Mesenchymal stem cell (in vitro differentiated cells and primary cell): ENCODE data around the gene COL8A2.

Experiments
- DNase-seq: peaks from one replicate; pipeline ENCODE4 v3.0.0-alpha.2; 2013
- H2AFZ ChIP-seq: one replicate; pipeline ENCODE4 v1.6.1; 2013; ENCODE audit warnings: low read depth, mild to moderate bottlenecking, control low read depth, inconsistent platforms, low read length, moderate library complexity
- H2AK5ac ChIP-seq: 2 replicates; pipeline ENCODE4 v1.6.1; 2013; ENCODE audit warnings: low read length, moderate library complexity, mild to moderate bottlenecking, inconsistent platforms; ENCODE audit not compliant: severe bottlenecking
- H2BK120ac ChIP-seq: one replicate; pipeline ENCODE4 v1.6.1; 2013; ENCODE audit warnings: low read depth, mild to moderate bottlenecking, inconsistent platforms, low read length, moderate library complexity
- H2BK12ac ChIP-seq, 2 experiments: one replicate each; pipeline ENCODE4 v1.6.1; 2013; ENCODE audit warnings: inconsistent platforms in 2 of 2, low read length in 2 of 2, mild to moderate bottlenecking in 2 of 2, moderate library complexity in 2 of 2, control low read depth in 1 of 2
- H2BK15ac ChIP-seq: one replicate; pipeline ENCODE4 v1.6.1; 2013; ENCODE audit warnings: mild to moderate bottlenecking, low read depth, inconsistent platforms; ENCODE audit not compliant: poor library complexity, severe bottlenecking
- H2BK5ac ChIP-seq: 2 replicates; pipeline ENCODE4 v1.6.1; 2013; ENCODE audit warnings: low read depth, mild to moderate bottlenecking, low read length, control low read depth, inconsistent platforms; ENCODE audit not compliant: poor library complexity, severe bottlenecking
- H3K14ac ChIP-seq, 2 experiments: one replicate each; pipeline ENCODE4 v1.6.1; 2013; ENCODE audit warnings: inconsistent platforms in 2 of 2, low read length in 2 of 2, control low read depth in 1 of 2, mild to moderate bottlenecking in 1 of 2, moderate library complexity in 1 of 2
- H3K18ac ChIP-seq, 2 experiments: one replicate each; pipeline ENCODE4 v1.6.1; 2013; ENCODE audit warnings: inconsistent platforms in 2 of 2, low read length in 2 of 2, control low read depth in 1 of 2, low read depth in 1 of 2, mild to moderate bottlenecking in 1 of 2
- H3K23ac ChIP-seq, 2 experiments: one replicate each; pipeline ENCODE4 v1.6.1; 2013; ENCODE audit warnings: inconsistent platforms in 2 of 2, low read length in 2 of 2, mild to moderate bottlenecking in 2 of 2, moderate library complexity in 2 of 2, control low read depth in 1 of 2
- H3K27ac ChIP-seq: 2 replicates; pipeline ENCODE4 v1.5.1; 2013; ENCODE audit warnings: mild to moderate bottlenecking, moderate library complexity, low read length, control low read depth, inconsistent platforms; ENCODE audit not compliant: poor library complexity, severe bottlenecking
- H3K27me3 ChIP-seq, 2 experiments: 2 replicates each; pipeline versions ENCODE4 v1.6.1 to v1.7.0; 2013; ENCODE audit warnings: low read length in 2 of 2, mild to moderate bottlenecking in 2 of 2, moderate library complexity in 2 of 2, control low read depth in 1 of 2, inconsistent platforms in 1 of 2; ENCODE audit not compliant: control insufficient read depth in 1 of 2, insufficient read depth in 1 of 2
- H3K36me3 ChIP-seq, 2 experiments: 2 replicates each; pipeline versions ENCODE4 v1.6.1 to v1.7.0; 2013; ENCODE audit warnings: low read length in 2 of 2, control low read depth in 1 of 2, inconsistent platforms in 1 of 2, low read depth in 1 of 2, mild to moderate bottlenecking in 1 of 2; ENCODE audit not compliant: insufficient read depth in 2 of 2, control insufficient read depth in 1 of 2
- H3K4ac ChIP-seq, 2 experiments: one replicate each; pipeline ENCODE4 v1.6.1; 2013; ENCODE audit warnings: inconsistent platforms in 2 of 2, low read length in 2 of 2, mild to moderate bottlenecking in 2 of 2, moderate library complexity in 2 of 2, control low read depth in 1 of 2, low read depth in 1 of 2
- H3K4me1 ChIP-seq: 2 replicates; pipeline ENCODE4 v1.6.1; 2013; ENCODE audit warnings: low read depth, low read length, control low read depth; ENCODE audit not compliant: control insufficient read depth, insufficient read depth
- H3K4me2 ChIP-seq: 2 replicates; pipeline ENCODE4 v1.6.1; 2013; ENCODE audit warnings: low read length, mild to moderate bottlenecking, inconsistent platforms; ENCODE audit not compliant: poor library complexity, severe bottlenecking
- H3K4me3 ChIP-seq, 2 experiments: 2 replicates each; pipeline versions ENCODE4 v1.5.1 to v1.7.0; 2013; ENCODE audit warnings: low read length in 2 of 2, mild to moderate bottlenecking in 2 of 2, control low read depth in 1 of 2, low read depth in 1 of 2; ENCODE audit not compliant: insufficient read depth in 1 of 2
- H3K79me1 ChIP-seq: replicated peaks from 2 replicates; pipeline ENCODE4 v1.6.1; 2013; ENCODE audit warnings: mild to moderate bottlenecking, control low read depth, low read length, inconsistent platforms; ENCODE audit not compliant: poor library complexity, severe bottlenecking
- H3K9ac ChIP-seq: 2 replicates; pipeline ENCODE4 v1.7.0; 2013; ENCODE audit warnings: mild to moderate bottlenecking, low read length, moderate library complexity
- H3K9me3 ChIP-seq: 2 replicates; pipeline ENCODE4 v1.7.0; 2013; ENCODE audit warnings: mild to moderate bottlenecking, low read length; ENCODE audit not compliant: control insufficient read depth
- H4K8ac ChIP-seq: one replicate; pipeline ENCODE4 v1.6.1; 2013; ENCODE audit warnings: inconsistent platforms, mild to moderate bottlenecking, low read length, moderate library complexity
- H4K91ac ChIP-seq: one replicate; pipeline ENCODE4 v1.6.1; 2013; ENCODE audit warnings: mild to moderate bottlenecking, low read length, inconsistent platforms
- WGBS: methylation state at CpG from one replicate; pipeline ENCODE4 v1.1.7; 2013; ENCODE audit warnings: mixed read lengths; 5-methylcytosine and 5-hydroxymethylcytosine counted together

Gene COL8A2

DNA sequence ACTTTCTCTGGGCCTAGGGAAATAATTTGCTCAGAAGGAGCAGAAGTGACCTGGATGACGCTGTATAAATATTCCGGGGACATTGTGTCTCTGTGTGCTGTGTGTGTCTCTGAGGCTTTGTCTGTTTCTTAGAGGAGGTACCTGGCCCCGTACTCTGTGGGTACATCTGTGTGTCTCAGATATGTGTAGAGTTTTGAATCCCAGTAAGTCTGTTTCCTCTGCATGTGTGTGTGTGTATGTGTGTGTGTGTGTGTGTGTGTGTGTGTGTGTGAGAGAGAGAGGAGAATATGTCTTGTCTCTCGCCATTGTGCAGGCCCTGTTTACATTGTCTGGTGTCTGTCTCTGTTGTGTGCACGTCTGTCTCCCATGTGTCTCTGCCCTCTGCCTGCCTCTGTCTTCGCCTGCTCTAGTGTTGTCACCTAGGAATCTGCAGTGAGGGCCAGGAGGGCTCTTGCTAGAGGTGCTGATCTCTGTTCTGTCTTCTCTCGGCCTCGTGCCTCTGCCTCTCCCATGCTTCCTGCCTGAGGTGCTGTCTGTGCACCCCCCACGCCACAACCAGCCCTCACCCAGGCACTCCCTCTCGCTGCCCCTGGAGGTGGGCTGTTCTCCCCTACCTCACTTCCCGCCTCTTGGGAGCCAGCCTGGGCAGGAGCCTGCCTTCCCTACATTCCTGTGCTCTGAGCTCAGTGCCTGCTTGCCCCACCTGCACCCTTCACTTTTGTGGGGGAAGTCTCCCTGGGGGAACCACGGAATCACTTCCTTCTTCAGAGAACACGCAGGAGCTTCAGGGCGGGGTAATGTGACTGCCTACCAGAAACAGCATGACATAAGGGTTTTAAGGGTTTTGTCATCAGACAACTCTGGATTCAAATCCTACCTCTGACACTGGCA is 36.9 kb upstream of the COL8A2 start:
- DNase-seq, result peak; percentile 57
- peak overlapping the region in 1 of 2 experiments; percentile 81 for H3K4me3 ChIP-seq
- WGBS, result 52% methylated on average over 14 of the region's 14 CpGs

DNA sequence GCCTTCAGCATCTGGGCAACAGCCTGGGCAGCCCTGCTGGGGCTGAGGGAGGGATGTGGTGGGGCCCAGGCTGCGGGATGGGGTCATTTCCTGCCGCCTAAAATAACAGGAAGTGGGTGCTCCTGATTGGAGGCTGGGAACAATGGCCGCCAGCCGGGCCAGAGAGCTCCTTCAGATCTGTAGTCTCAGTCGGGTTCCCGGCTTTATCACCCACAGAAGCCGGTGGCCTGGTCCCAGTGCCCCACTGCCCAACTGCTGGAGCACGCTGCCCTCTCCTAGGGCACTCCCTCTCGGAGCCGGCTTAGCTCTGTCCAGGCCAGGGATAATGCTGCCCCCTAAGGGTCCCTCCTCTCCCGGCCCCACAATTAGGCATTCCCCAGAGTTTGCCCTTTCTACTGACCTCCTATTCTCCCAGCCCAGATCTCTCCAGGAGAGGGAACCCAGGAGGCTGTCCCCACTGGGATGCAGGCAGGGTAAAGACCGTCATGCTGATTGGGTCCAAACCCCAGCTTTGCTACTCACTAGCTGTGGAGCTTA is 36.0 kb upstream of the COL8A2 start:
- Histone ChIP-seq H2BK5ac (peak overlapping the region; percentile 78), H4K8ac (peak overlapping the region; percentile 45), H3K9ac (peak overlapping the region; percentile 90), H3K23ac (no peak overlapping the region), H3K18ac (peak overlapping the region; percentile 82 to 90), H2BK120ac (peak overlapping the region; percentile 77), H2AFZ (no peak overlapping the region), H3K9me3 (no peaks in the 10 kb centered on the region), H3K36me3 (peaks cover 23 to 30% of the 10 kb centered on the region in 2 experiments), H3K4ac (peak overlapping the region; percentile 66 to 84), H3K27ac (peak overlapping the region; percentile 93), H3K79me1 (no peaks in the 10 kb centered on the region), H2BK12ac (peak overlapping the region in 1 of 2 experiments; percentile 5), H3K4me3 (peak overlapping the region; percentile 56 to 81), H3K4me2 (peak overlapping the region; percentile 87), H3K4me1 (peaks cover 34% of the 10 kb centered on the region), H2BK15ac (peak overlapping the region; percentile 87), H3K14ac (peak overlapping the region in 1 of 2 experiments; percentile 63), H3K27me3 (no peaks in the 10 kb centered on the region), H2AK5ac (peak overlapping the region; percentile 91), H4K91ac (peak overlapping the region; percentile 85)
- peak; percentile 71 for DNase-seq
- 5% methylated on average over 12 of the region's 12 CpGs for WGBS

More for the DNA sequence above, 36.9 kb upstream of the COL8A2 start:
- no peak overlapping the region for H2AFZ ChIP-seq
- peak overlapping the region; percentile 65 for H4K8ac ChIP-seq
- H3K36me3 ChIP-seq, result peaks cover 23 to 30% of the 10 kb centered on the region in 2 experiments
- no peak overlapping the region for H2BK15ac ChIP-seq
- H3K79me1 ChIP-seq, result no peaks in the 10 kb centered on the region
- H3K4me2 ChIP-seq, result peak overlapping the region; percentile 87
- H3K14ac ChIP-seq, result peak overlapping the region in 1 of 2 experiments; percentile 45
- H4K91ac ChIP-seq, result peak overlapping the region; percentile 70
- peak overlapping the region in 1 of 2 experiments; percentile 41 for H3K4ac ChIP-seq
- peak overlapping the region in 1 of 2 experiments; percentile 46 for H3K23ac ChIP-seq
- no peaks in the 10 kb centered on the region for H3K9me3 ChIP-seq
- H2BK12ac ChIP-seq, result peak overlapping the region; percentile 38 to 51
- peak overlapping the region; percentile 90 for H3K9ac ChIP-seq
- H3K27me3 ChIP-seq, result no peaks in the 10 kb centered on the region
- peaks cover 36% of the 10 kb centered on the region for H3K4me1 ChIP-seq
- H3K27ac ChIP-seq, result peak overlapping the region; percentile 93
- H2AK5ac ChIP-seq, result peak overlapping the region; percentile 33
- H2BK5ac ChIP-seq, result peak overlapping the region; percentile 78
- H3K18ac ChIP-seq, result peak overlapping the region in 1 of 2 experiments; percentile 30
- no peak overlapping the region for H2BK120ac ChIP-seq

DNA sequence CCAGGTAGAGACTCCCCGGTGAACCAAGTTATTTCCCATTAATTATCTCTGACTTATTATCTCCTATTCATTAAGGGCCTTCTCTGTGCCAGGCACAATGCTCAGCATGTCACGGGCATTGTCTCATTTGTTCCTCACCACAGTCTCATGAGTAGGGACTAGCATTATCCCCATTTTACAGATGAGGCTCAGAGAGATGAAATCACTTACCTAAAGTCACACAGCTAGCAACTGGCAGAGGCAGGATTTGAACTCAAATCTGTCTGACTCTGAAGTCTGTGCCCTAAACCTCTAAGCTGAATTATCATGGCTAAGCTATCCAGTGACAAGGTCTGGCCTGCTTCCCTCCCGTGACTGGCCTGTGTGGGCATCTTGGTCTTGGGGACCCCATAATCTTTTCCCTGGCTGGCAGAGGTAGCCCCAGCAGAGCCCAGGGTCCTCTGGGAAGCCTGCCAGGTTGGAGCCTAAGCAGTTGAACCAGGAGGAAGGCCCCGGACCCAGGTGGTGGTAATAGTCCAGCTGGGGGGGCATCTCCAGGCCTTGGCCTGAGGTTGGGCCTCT is 35.4 kb upstream of the COL8A2 start:
- H3K18ac ChIP-seq, result peak overlapping the region; percentile 67 to 90
- peak overlapping the region; percentile 27 for H4K8ac ChIP-seq
- H2BK5ac ChIP-seq, result peak overlapping the region; percentile 9
- peak overlapping the region; percentile 74 for H4K91ac ChIP-seq
- peaks cover 23 to 30% of the 10 kb centered on the region in 2 experiments for H3K36me3 ChIP-seq
- peak overlapping the region; percentile 77 for H2BK120ac ChIP-seq
- H3K4me2 ChIP-seq, result peak overlapping the region; percentile 87
- WGBS, result 62% methylated on average over 4 of the region's 4 CpGs
- no peaks in the 10 kb centered on the region for H3K9me3 ChIP-seq
- peaks cover 34% of the 10 kb centered on the region for H3K4me1 ChIP-seq
- H3K27ac ChIP-seq, result peak overlapping the region; percentile 93
- H2AFZ ChIP-seq, result no peak overlapping the region
- peak overlapping the region; percentile 64 for H2AK5ac ChIP-seq
- H3K4ac ChIP-seq, result peak overlapping the region; percentile 66 to 73
- peak overlapping the region; percentile 90 for H3K9ac ChIP-seq
- no peak overlapping the region for H3K14ac ChIP-seq
- no peak overlapping the region for H2BK12ac ChIP-seq
- peak overlapping the region; percentile 84 for H2BK15ac ChIP-seq
- peak overlapping the region in 1 of 2 experiments; percentile 81 for H3K4me3 ChIP-seq
- H3K27me3 ChIP-seq, result no peaks in the 10 kb centered on the region
- H3K23ac ChIP-seq, result peak overlapping the region in 1 of 2 experiments; percentile 3
- no peaks in the 10 kb centered on the region for H3K79me1 ChIP-seq
- DNase-seq, result no peak
